Measurements from ENCODE around the gene ARHGEF40.
"Not testable (repeated sequence)": the region's sequence is repeated elsewhere in the genome, so short reads cannot be mapped to it uniquely, and the experiment has no call there.

GRCh38 chr14:21040941-21041340, 29.2 kb upstream of the ARHGEF40 start:
- not testable (repeated sequence) for TF ChIP-seq CTCF (IDR thresholded peaks at IDR 0.05; ENCODE audit: low read depth, low read length); EZH2phosphoT487 (IDR thresholded peaks at IDR 0.05; ENCODE audit: low read depth)
